ENCODE results near the gene CSF2.

The CSF2 gene

GRCh38 chr5:132067941-132068808, 5.4 kb upstream of the CSF2 start:
- no peak for DNase-seq

GRCh38 chr5:132069561-132069960, 4.0 kb upstream of the CSF2 start:
- DNase-seq = no peak

GRCh38 chr5:132069994-132070393, 3.6 kb upstream of the CSF2 start:
- DNase-seq = no peak

GRCh38 chr5:132070460-132071337, 2.9 kb upstream of the CSF2 start:
- DNase-seq = no peak

GRCh38 chr5:132071338-132071707, 2.3 kb upstream of the CSF2 start:
- DNase-seq = no peak

- no peak for DNase-seq
Measured at GRCh38 chr5:132072070-132072469, 1.5 kb upstream of the CSF2 start.

- no peak for DNase-seq
Measured at GRCh38 chr5:132072528-132072927, 1.1 kb upstream of the CSF2 start.

- DNase-seq = no peak
Measured at GRCh38 chr5:132074091-132074771, 642 bp downstream of the CSF2 start.

GRCh38 chr5:132074772-132075718, 1.5 kb downstream of the CSF2 start:
- DNase-seq = no peak

- no peak for DNase-seq
Measured at GRCh38 chr5:132075719-132076077, 2.1 kb downstream of the CSF2 start.

- no peak for DNase-seq
Measured at GRCh38 chr5:132076202-132076830, 2.7 kb downstream of the CSF2 start.

- no peak for DNase-seq
Measured at GRCh38 chr5:132076983-132077382, 3.4 kb downstream of the CSF2 start.

- DNase-seq = no peak
Measured at GRCh38 chr5:132079081-132079480, 5.5 kb downstream of the CSF2 start.

- no peak for DNase-seq
Measured at GRCh38 chr5:132079619-132080018, 6.0 kb downstream of the CSF2 start.

GRCh38 chr5:132080595-132080994, 7.0 kb downstream of the CSF2 start:
- DNase-seq = no peak

- no peak for DNase-seq
Measured at GRCh38 chr5:132081458-132081857, 7.9 kb downstream of the CSF2 start.

- DNase-seq = no peak
Measured at GRCh38 chr5:132082329-132083023, 8.9 kb downstream of the CSF2 start.

- no peak for DNase-seq
Measured at GRCh38 chr5:132083071-132083678, 9.6 kb downstream of the CSF2 start.

- no peak for DNase-seq
Measured at GRCh38 chr5:132085686-132086085, 12.1 kb downstream of the CSF2 start.

- no peak for DNase-seq
Measured at GRCh38 chr5:132086277-132086794, 12.7 kb downstream of the CSF2 start.
